Activated T-helper 17 cell treated with anti-CD3 and anti-CD28 coated beads, Interleukin-2, amount 50 U/mL, for 72 hours (primary cell): ENCODE results near the gene CCNQ. TPM values are rescaled to one million over a fixed set of nuclear protein-coding genes. Genes with fewer than 3 reads are reported as not detected.

Source experiments
- ATAC-seq: fragments of 150-1000 bp; cut with Tn5 transposase; replicated peaks from 2 replicates; pipeline ENCODE4 v1.10.0; 2021; ENCODE audit warnings: mild to moderate bottlenecking, moderate library complexity
- H3K27ac Mint-ChIP-seq: one replicate; pipeline ENCODE4 v1.8.0; 2022; ENCODE audit warnings: mixed read lengths
- H3K27me3 Mint-ChIP-seq: one replicate; pipeline ENCODE4 v1.8.0; 2022; ENCODE audit warnings: mixed read lengths
- H3K36me3 Mint-ChIP-seq: one replicate; pipeline ENCODE4 v1.8.0; 2022; ENCODE audit warnings: low read depth, mild to moderate bottlenecking, mixed read lengths
- H3K4me1 Mint-ChIP-seq: one replicate; pipeline ENCODE4 v1.8.0; 2022; ENCODE audit warnings: mixed read lengths
- H3K4me3 Mint-ChIP-seq: one replicate; pipeline ENCODE4 v1.8.0; 2022; ENCODE audit warnings: mild to moderate bottlenecking, mixed read lengths
- H3K9me3 Mint-ChIP-seq: one replicate; pipeline ENCODE4 v1.8.0; 2022; ENCODE audit warnings: mixed read lengths
- total RNA-seq, 2 donors: library from RNA; stranded (reverse); gene quantifications; one replicate each; pipeline ENCODE4 v1.2.3, GENCODE V29; 2022

CCNQ gene
- total RNA-seq, 2 donors from 2014 or later: 9.1 to 26.4 TPM

DNA sequence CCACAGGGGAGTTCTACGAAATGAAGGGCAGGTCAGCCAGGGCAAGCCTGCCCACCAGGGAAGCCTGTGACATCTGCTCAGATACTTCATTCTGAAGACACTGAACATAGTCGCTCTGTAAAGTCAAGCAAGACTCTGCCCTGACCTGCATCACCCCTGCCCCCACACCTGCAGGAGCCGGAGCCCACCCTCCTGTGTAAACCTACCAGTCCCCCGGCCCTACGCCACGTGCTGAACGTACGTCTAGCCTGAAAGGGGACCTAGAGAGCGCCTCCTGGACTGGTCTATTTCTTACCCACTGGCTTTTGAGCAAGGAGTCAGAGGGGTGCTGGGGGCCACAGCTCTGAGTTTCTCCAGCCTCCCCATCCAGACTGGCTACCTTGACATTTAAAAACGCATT lies 11.6 kb downstream of the CCNQ start:
- Mint-ChIP-seq H3K9me3 (no peaks in the 10 kb centered on the region), H3K4me3 (no peak overlapping the region), H3K36me3 (peaks cover 48% of the 10 kb centered on the region), H3K27me3 (no peaks in the 10 kb centered on the region), H3K4me1 (peaks cover 13% of the 10 kb centered on the region), H3K27ac (no peak overlapping the region)
- no peak for ATAC-seq

DNA sequence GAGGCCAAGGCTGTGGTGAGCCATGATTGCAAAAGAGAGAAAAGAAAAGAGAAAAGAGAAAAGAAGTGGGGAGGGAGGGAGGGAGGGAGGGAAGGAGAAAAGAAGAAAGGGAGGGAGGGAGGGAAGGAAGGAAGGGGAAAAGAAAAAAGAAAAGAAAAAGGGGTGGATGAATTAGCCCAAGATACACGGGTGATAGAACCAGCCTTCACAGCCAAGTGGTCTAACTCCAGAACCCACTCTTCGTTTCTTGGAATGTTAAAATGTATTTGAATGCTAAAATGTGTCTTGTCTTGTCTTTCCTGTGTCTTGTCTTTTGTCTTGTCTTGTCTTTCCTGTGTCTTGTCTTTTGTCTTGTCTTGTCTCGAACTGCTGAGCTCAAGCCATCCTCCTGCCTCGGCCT lies 13.1 kb downstream of the CCNQ start:
- Mint-ChIP-seq H3K27me3 (no peaks in the 10 kb centered on the region), H3K27ac (peak overlapping the region; percentile 20), H3K4me1 (peaks cover 13% of the 10 kb centered on the region), H3K9me3 (no peaks in the 10 kb centered on the region), H3K4me3 (no peak overlapping the region), H3K36me3 (peaks cover 36% of the 10 kb centered on the region)
- ATAC-seq: no peak

DNA sequence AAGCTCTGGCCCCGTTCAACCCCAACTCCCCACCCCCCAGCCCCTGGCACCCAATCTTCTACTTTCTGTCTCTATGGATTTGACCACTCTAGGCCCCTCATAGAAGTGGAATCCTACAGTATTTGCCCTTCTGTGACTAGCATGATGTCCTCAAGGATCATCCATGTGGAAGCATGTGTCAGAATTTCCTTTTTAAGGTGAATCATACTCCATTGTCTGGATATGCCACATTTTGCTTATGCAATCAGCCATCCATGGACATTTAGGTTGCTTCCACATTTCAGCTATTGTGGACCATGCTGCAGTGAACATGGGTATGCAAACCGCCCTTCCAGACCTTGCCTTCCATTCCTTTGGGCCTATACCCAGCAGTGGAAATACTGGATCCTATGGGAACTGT lies 15.5 kb downstream of the CCNQ start:
- peaks cover 13% of the 10 kb centered on the region for H3K4me1 Mint-ChIP-seq
- no peaks in the 10 kb centered on the region for H3K27me3 Mint-ChIP-seq
- no peaks in the 10 kb centered on the region for H3K9me3 Mint-ChIP-seq
- peak overlapping the region; percentile 71 for H3K27ac Mint-ChIP-seq
- peak overlapping the region; percentile 58 for H3K4me3 Mint-ChIP-seq
- no peak for ATAC-seq
- peaks cover 29% of the 10 kb centered on the region for H3K36me3 Mint-ChIP-seq

DNA sequence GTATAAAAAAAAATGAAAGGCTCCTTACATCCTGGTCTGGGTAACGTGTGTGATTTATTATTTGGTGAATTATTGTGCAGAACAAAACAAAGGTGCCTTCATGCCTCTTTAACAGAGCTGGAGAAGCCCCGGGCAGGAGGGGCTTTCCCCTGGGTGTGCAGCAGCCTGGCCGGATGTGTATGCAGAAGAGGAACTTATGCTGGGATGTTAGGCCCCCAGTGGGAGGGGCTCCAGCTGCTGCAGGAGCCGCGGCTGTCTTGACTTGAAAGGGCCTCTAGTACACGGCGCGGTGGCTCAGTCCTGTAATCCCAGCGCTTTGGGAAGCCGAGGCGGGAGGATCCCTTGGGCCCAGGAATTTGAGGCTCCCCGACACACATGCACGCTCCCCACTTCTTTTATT lies 16.0 kb downstream of the CCNQ start:
- H3K36me3 Mint-ChIP-seq: peaks cover 24% of the 10 kb centered on the region
- no peaks in the 10 kb centered on the region for H3K27me3 Mint-ChIP-seq
- peak overlapping the region; percentile 58 for H3K4me3 Mint-ChIP-seq
- peak; percentile 100 for ATAC-seq
- H3K9me3 Mint-ChIP-seq: no peaks in the 10 kb centered on the region
- H3K27ac Mint-ChIP-seq: peak overlapping the region; percentile 71
- H3K4me1 Mint-ChIP-seq: peaks cover 13% of the 10 kb centered on the region

DNA sequence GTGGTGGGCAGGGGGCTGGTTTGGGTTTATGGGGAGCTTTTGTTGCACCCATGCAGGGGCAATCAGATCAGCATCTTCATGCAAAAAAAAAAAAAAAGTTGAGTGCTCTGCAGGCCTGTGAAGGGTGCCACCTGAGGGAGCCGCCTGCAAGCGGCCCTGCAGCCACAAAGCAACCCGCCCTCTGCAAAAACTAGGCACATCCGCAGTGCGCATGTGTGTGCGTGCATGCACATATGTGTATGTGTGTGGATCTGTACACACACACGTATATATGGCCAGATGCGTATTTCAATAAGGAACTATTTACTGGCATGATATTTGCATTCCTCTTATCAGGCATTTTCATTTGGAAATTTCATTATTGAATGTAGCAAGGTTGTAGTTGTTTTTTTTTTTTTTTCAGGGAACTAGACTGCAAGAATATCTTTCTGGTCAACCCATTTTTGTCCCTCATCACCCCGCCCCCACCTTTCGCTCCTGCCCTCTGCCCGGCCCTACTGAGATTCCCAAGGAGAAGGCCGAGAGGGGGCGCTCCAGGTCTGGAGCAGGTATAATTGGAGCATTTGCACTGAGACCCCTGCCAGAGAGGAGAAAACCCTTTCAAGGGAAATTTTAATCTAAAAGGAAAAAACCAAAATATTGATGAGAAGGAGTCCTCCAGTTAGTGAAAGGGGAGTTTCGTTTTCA lies 18.1 kb downstream of the CCNQ start:
- H3K4me1 Mint-ChIP-seq: peaks cover 13% of the 10 kb centered on the region
- ATAC-seq: no peak
- H3K4me3 Mint-ChIP-seq: no peak overlapping the region
- H3K36me3 Mint-ChIP-seq: peaks cover 8% of the 10 kb centered on the region
- no peaks in the 10 kb centered on the region for H3K9me3 Mint-ChIP-seq
- no peak overlapping the region for H3K27ac Mint-ChIP-seq
- no peaks in the 10 kb centered on the region for H3K27me3 Mint-ChIP-seq

DNA sequence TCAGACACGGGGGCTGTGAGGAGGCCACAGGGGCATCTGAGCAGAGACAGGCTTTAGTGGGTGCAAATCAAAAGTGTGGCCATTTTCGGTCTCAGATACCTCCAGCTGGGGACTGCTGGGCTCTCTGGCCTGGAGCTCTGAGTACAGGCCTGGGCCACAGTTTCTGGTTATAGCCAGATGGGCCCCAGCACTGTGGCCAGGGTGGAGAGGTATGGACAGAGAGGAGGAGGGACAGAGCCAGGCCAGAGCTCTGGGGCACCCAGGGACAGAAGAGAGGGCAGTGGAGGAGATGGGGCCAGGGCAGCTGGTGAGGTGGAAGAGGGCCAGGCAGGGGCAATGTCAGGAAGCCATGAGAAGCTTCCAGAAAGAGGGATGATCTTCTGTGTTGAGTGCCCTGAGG lies 20.1 kb downstream of the CCNQ start:
- Mint-ChIP-seq H3K4me1 (peaks cover 12% of the 10 kb centered on the region), H3K4me3 (no peak overlapping the region), H3K27ac (no peak overlapping the region), H3K9me3 (no peaks in the 10 kb centered on the region), H3K27me3 (no peaks in the 10 kb centered on the region), H3K36me3 (no peaks in the 10 kb centered on the region)
- ATAC-seq: no peak

DNA sequence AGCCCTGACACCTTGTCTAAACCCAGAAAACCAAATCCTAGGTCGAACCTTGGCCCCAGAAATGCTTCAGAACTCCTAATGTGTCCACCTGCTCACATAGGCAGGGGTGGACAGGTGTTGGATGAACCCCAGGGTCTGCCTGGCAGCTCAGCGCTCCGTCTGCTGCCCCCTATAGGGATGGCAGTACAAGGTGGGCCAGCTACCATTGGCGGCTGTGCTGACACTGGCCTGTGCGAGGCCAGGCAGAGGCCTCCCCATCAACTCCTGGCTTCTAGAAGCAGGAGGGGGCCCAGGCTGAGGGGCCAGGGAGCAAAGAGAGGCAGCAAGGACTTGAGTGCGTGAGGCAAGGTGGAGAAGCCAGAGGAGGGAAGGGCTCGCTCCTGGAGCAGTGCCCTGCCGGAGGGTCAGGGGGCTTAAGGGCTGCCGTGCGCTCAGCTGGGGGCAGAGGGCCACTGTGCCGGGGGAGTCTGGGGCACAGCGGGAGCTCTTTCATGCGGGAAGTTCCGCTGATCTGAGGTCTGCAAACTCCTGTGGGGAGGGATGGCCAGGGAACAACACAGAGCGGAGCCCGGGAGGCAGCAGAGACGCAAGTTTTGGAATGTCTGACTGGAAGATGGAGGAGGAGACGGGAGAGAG lies 20.6 kb downstream of the CCNQ start:
- H3K27me3 Mint-ChIP-seq: no peaks in the 10 kb centered on the region
- H3K4me3 Mint-ChIP-seq: no peak overlapping the region
- no peak overlapping the region for H3K27ac Mint-ChIP-seq
- H3K4me1 Mint-ChIP-seq: peaks cover 6% of the 10 kb centered on the region
- H3K9me3 Mint-ChIP-seq: no peaks in the 10 kb centered on the region
- no peaks in the 10 kb centered on the region for H3K36me3 Mint-ChIP-seq
- ATAC-seq: no peak

DNA sequence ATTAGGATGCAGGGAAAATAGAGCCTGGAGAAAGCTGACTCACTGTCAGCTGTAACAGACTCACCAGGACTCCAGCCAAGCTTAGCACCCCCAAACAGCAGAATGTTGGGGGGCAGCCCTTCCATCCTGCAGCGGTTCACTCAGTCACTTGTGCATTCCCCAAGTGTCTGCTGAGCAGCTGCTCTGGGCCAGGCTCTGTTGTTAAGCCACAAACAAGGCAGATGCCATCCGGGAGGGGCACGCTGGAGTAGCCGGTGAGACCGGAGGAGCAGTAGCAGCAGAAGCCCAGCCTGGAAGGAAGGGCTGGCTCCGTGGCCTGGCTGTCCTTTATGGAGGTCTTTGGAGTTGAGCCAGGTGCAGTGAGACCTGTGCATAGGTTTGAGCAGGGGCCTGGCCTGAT lies 22.0 kb downstream of the CCNQ start:
- H3K4me1 Mint-ChIP-seq: no peaks in the 10 kb centered on the region
- ATAC-seq: no peak
- no peak overlapping the region for H3K27ac Mint-ChIP-seq
- H3K27me3 Mint-ChIP-seq: no peaks in the 10 kb centered on the region
- H3K36me3 Mint-ChIP-seq: no peaks in the 10 kb centered on the region
- H3K9me3 Mint-ChIP-seq: no peaks in the 10 kb centered on the region
- H3K4me3 Mint-ChIP-seq: no peak overlapping the region

DNA sequence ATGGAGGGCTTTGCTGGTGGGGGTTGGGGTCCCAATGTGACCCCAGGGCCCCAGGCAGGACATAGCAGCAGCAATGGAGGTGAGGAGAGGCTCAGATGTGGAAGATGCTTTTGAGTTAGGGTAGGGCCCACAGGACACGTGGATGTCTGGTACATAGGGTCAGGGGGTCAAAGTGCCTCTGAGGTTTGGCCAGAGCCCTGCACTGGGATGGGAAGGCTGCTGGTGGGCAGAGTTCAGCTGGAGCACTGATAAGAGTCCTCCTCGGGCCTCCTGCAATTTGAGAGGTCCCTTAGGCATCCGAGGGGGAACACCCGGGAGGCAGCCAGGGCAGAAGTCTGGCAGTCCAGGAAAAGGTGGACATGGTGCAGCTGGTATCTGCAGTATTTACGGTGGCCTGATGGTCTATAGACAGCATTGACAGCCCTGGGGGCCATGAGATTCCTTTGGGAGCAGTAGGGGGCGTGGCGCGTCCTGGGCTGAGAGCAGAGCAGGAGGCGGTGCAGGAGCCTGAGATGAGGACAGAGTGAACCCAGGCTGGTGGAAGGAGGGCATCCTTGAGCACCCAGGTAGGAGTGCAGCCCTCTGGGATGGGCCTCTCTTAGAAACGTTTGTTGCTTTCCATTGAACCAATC lies 22.6 kb downstream of the CCNQ start:
- no peak overlapping the region for H3K4me3 Mint-ChIP-seq
- H3K27me3 Mint-ChIP-seq: no peaks in the 10 kb centered on the region
- no peaks in the 10 kb centered on the region for H3K9me3 Mint-ChIP-seq
- no peaks in the 10 kb centered on the region for H3K4me1 Mint-ChIP-seq
- no peaks in the 10 kb centered on the region for H3K36me3 Mint-ChIP-seq
- no peak for ATAC-seq
- no peak overlapping the region for H3K27ac Mint-ChIP-seq

DNA sequence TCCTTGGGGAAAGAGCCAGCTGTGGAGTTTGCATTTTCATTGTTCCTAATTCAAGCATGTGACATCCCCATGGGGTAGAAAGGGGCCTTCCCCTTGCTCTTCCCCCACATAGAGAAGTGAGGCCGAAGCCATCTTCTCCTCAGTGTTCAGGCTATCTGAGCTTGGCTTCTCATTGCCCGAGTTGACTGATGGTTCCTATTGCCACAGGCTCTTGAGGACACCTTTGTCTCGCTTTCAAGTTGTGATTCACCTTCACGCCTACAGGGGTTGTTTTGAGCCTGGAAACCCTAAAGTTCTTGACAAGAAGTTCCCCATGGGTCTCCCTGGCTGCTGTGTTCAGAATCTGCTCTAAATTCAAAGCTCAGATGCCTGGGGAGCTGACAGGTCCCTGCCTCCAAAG lies 25.0 kb downstream of the CCNQ start:
- no peak for ATAC-seq
- Mint-ChIP-seq H3K4me3 (no peak overlapping the region), H3K27ac (no peak overlapping the region), H3K9me3 (no peaks in the 10 kb centered on the region), H3K36me3 (no peaks in the 10 kb centered on the region), H3K27me3 (no peaks in the 10 kb centered on the region), H3K4me1 (no peaks in the 10 kb centered on the region)

DNA sequence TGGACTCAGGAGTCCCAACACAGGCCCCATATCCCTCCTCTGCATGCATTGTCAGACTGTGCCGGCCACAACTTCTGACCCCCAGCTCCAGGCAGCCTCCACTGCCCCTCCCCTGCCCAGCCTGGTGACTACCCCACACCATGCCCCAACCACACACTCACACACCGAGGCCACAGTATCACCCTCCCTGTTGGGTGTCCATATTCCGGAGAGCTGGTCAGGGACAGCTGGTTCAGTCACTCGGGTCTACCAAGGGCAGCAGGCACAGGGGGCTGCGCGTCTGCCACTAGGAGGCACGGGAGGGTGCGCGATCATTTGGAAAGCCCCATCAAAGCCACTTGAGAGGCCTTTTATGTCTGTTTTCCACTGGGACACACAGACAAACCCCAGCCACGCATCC lies 26.3 kb downstream of the CCNQ start:
- ATAC-seq: no peak
- Mint-ChIP-seq H3K27me3 (no peaks in the 10 kb centered on the region), H3K4me1 (no peaks in the 10 kb centered on the region), H3K9me3 (no peaks in the 10 kb centered on the region), H3K4me3 (no peak overlapping the region), H3K36me3 (no peaks in the 10 kb centered on the region), H3K27ac (no peak overlapping the region)

DNA sequence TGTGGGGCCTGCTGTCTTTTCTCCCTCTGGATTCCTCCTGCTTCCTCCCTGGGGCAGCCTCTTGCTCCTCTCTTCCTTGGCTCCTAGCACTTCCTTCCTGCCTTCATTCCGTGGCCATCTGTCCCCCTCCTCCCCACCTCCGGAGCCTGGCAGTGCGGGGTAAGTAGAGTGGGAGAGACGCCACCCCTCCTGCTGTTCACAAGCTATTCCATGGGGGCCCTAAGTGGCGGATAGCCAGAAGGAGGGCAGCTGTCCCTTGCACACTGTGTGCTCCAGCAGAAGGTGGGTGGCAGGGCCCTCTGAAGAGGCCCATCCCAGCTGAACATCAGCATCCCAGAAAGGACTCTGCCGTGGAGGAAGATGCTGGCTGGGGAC lies 27.4 kb downstream of the CCNQ start:
- no peak for ATAC-seq
- no peak overlapping the region for H3K27ac Mint-ChIP-seq
- no peaks in the 10 kb centered on the region for H3K9me3 Mint-ChIP-seq
- no peaks in the 10 kb centered on the region for H3K27me3 Mint-ChIP-seq
- H3K4me3 Mint-ChIP-seq: no peak overlapping the region
- no peaks in the 10 kb centered on the region for H3K4me1 Mint-ChIP-seq
- no peaks in the 10 kb centered on the region for H3K36me3 Mint-ChIP-seq

DNA sequence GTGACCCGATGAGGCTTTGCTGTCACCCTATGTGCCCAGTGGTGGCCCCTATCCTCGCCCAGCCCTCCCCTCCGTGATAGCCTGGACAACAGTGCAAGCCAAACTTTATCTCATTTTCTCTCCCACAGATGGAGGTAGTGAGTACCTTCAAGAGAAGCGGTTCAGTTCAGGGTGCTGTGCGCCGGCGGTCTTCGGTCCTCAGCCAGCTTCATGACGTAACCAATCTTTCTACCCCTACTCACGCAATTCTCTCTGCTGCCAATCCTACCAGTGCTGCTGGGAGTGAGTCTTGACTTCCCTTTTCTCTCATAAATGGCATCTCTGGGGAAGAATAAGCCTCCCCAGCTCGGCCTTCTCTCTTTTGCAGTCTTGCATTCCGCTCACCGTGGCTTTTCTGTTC lies 29.5 kb downstream of the CCNQ start:
- ATAC-seq: no peak
- no peak overlapping the region for H3K27ac Mint-ChIP-seq
- no peaks in the 10 kb centered on the region for H3K4me1 Mint-ChIP-seq
- H3K9me3 Mint-ChIP-seq: no peaks in the 10 kb centered on the region
- H3K27me3 Mint-ChIP-seq: no peaks in the 10 kb centered on the region
- no peak overlapping the region for H3K4me3 Mint-ChIP-seq
- no peaks in the 10 kb centered on the region for H3K36me3 Mint-ChIP-seq

DNA sequence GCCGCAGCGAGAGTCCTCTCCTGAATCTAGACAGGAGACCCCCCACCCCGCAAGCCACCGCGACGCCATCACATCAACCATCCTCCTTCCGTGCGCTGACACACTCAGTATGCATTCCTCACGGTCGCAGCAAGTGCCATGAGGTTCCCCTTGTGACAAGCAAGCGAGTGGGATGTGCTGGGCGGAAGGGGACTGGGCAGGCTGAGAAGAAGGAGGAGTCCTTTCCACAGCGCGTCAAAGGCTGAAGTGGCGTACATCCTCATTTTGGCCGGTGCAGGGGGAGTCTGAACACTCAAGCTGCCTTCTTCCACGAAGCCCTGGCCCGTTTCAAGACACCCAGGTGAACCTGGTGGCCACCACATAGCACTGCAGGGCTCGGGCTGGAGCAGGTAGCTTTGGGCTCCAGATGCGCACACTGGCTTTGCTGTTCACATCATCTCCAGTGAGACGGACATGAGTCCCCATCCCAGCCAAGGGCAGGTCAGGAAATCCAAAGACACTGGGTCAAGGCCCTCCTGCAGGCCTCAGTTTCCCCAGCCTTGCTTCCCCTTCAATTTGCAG lies 30.4 kb downstream of the CCNQ start:
- Mint-ChIP-seq H3K27ac (no peak overlapping the region), H3K36me3 (no peaks in the 10 kb centered on the region), H3K9me3 (no peaks in the 10 kb centered on the region), H3K4me3 (no peak overlapping the region), H3K4me1 (no peaks in the 10 kb centered on the region), H3K27me3 (no peaks in the 10 kb centered on the region)
- ATAC-seq: no peak

DNA sequence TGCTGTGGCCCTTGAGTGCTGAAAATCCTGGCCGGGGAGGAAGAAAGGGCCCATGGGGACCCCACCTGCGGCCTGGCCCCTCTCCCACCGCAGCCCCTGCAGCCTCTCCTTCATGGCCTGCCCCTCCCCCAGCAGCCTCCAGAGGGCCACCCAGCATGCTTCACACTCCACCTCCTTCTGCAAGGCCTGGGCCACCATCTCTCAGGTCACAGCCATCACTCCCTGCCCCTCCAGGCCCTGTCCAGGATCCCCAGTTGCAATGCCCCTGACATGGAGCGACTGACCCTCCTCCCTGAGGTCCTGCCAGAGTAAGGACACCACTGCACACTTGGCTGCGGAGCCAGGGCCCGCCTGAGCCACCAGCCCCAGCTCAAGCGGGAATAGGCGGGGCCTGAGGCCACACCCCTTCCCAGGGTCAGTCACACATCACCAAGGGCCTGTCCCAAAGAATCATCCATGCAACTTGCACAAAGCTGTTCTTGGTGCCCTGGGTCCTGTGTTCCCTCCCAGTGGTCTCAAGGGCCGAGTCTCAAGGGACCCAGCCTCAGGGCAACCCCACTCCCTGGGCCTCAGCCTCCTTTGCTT lies 32.9 kb downstream of the CCNQ start:
- Mint-ChIP-seq H3K4me1 (no peaks in the 10 kb centered on the region), H3K27ac (no peak overlapping the region), H3K36me3 (no peaks in the 10 kb centered on the region), H3K4me3 (no peak overlapping the region), H3K27me3 (no peaks in the 10 kb centered on the region), H3K9me3 (no peaks in the 10 kb centered on the region)
- ATAC-seq: no peak
